Left ventricle myocardium inferior (tissue), 1 donor: ENCODE results near the gene IGFBP6. TPM values are rescaled to one million over a fixed set of nuclear protein-coding genes. Genes with fewer than 3 reads are reported as not detected.

Experiments used
- DNase-seq: peaks from one replicate; pipeline ENCODE4 v3.0.0-alpha.2; 2020
- H3K27ac ChIP-seq: fragments of 200-600 bp; replicated peaks from 2 replicates; pipeline ENCODE4 v1.8.0; 2021
- H3K27me3 ChIP-seq: fragments of 200-600 bp; 2 replicates; pipeline ENCODE4 v1.8.0; 2021; ENCODE audit warnings: low read depth
- H3K36me3 ChIP-seq: fragments of 200-600 bp; 2 replicates; pipeline ENCODE4 v1.8.0; 2021
- H3K4me1 ChIP-seq: fragments of 200-600 bp; 2 replicates; pipeline ENCODE4 v1.8.0; 2021
- H3K4me3 ChIP-seq: fragments of 200-600 bp; 2 replicates; pipeline ENCODE4 v1.8.0; 2021; ENCODE audit warnings: mild to moderate bottlenecking, moderate library complexity
- H3K9me3 ChIP-seq: fragments of 200-600 bp; replicated peaks from 2 replicates; pipeline ENCODE4 v1.8.0; 2021
- CTCF ChIP-seq: fragments of 200-600 bp; IDR thresholded peaks from 2 replicates; pipeline ENCODE4 v1.8.0; 2021; ENCODE audit warnings: antibody characterized with exemption, mild to moderate bottlenecking, borderline replicate concordance
- intact Hi-C: fragments of 100-400 bp; cut with micrococcal nuclease; formaldehyde crosslinking; loops from one replicate; pipeline ENCODE4 v1.11.0; 2022
- total RNA-seq: library from RNA; stranded (reverse); fragmentation: NEBNext Ultra II Directional; extraction: Animal tissue kit (Norgen Biotek cat#: 25700); gene quantifications from one replicate; pipeline ENCODE4 v1.2.1, GENCODE V29; 2021
- donor health status: DM: no; HTN: yes; CAD: no; lungs with severe emphysema.

Gene IGFBP6
- total RNA-seq, 1 donor from 2014 or later: 53.0 TPM

- TF ChIP-seq CTCF: no peak
- H3K36me3 ChIP-seq: peaks cover 20% of the 10 kb centered on the region
- H3K9me3 ChIP-seq: no peaks in the 10 kb centered on the region
- H3K4me3 ChIP-seq: peak overlapping the region; percentile 87
- intact Hi-C loops: no loop called here
- no peak for DNase-seq
- peaks cover 94% of the 10 kb centered on the region for H3K4me1 ChIP-seq
- peak overlapping the region; percentile 100 for H3K27ac ChIP-seq
- no peaks in the 10 kb centered on the region for H3K27me3 ChIP-seq
These were observed 46.9 kb upstream of the IGFBP6 start for GRCh38 chr12:53050426-53051057.

- TF ChIP-seq CTCF: peak; percentile 57
- no peaks in the 10 kb centered on the region for H3K27me3 ChIP-seq
- intact Hi-C loops: no loop called here
These were observed 46.2 kb upstream of the IGFBP6 start for GRCh38 chr12:53051058-53051880.

GRCh38 chr12:53051881-53052412 is 45.5 kb upstream of the IGFBP6 start:
- no peaks in the 10 kb centered on the region for H3K9me3 ChIP-seq
- H3K36me3 ChIP-seq: peaks cover 34% of the 10 kb centered on the region
- H3K27ac ChIP-seq: peak overlapping the region; percentile 100
- intact Hi-C loops: no loop called here
- peaks cover 95% of the 10 kb centered on the region for H3K4me1 ChIP-seq
- peak overlapping the region; percentile 87 for H3K4me3 ChIP-seq
- no peaks in the 10 kb centered on the region for H3K27me3 ChIP-seq
- no peak for TF ChIP-seq CTCF
- DNase-seq: no peak

More at GRCh38 chr12:53051058-53051880, 46.2 kb upstream of the IGFBP6 start:
- no peaks in the 10 kb centered on the region for H3K9me3 ChIP-seq
- peak overlapping the region; percentile 100 for H3K27ac ChIP-seq
- peak overlapping the region; percentile 87 for H3K4me3 ChIP-seq
- H3K4me1 ChIP-seq: peaks cover 94% of the 10 kb centered on the region
- peak; percentile 83 for DNase-seq
- peaks cover 27% of the 10 kb centered on the region for H3K36me3 ChIP-seq

GRCh38 chr12:53052419-53053217 is 44.8 kb upstream of the IGFBP6 start:
- DNase-seq: peak; percentile 95
- peak overlapping the region; percentile 87 for H3K4me3 ChIP-seq
- H3K9me3 ChIP-seq: no peaks in the 10 kb centered on the region
- H3K27ac ChIP-seq: peak overlapping the region; percentile 100
- TF ChIP-seq CTCF: no peak
- H3K27me3 ChIP-seq: no peaks in the 10 kb centered on the region
- H3K36me3 ChIP-seq: peaks cover 41% of the 10 kb centered on the region
- H3K4me1 ChIP-seq: peaks cover 100% of the 10 kb centered on the region
- intact Hi-C loops: no loop called here
